GM21737 (cell line): ENCODE data around the gene SLC9A2.

Experiments used
- ATAC-seq: cut with Tn5 transposase; IDR thresholded peaks from one replicate; pipeline ENCODE4 v1.9.1; 2021; ENCODE audit warnings: mild to moderate bottlenecking, moderate library complexity; ENCODE audit not compliant: unreplicated experiment

Gene SLC9A2

GRCh38 chr2:102669401-102669800, 50.0 kb downstream of the SLC9A2 start:
- no peak for ATAC-seq

- no peak for ATAC-seq
These were observed 52.9 kb downstream of the SLC9A2 start for GRCh38 chr2:102672107-102672776.

- no peak for ATAC-seq
These were observed 55.0 kb downstream of the SLC9A2 start for GRCh38 chr2:102674370-102674769.

- no peak for ATAC-seq
These were observed 55.5 kb downstream of the SLC9A2 start for GRCh38 chr2:102674836-102675235.

- no peak for ATAC-seq
These were observed 58.2 kb downstream of the SLC9A2 start for GRCh38 chr2:102677244-102678215.

- ATAC-seq = no peak
These were observed 59.1 kb downstream of the SLC9A2 start for GRCh38 chr2:102678442-102678841.

GRCh38 chr2:102686479-102687439, 67.4 kb downstream of the SLC9A2 start:
- no peak for ATAC-seq

GRCh38 chr2:102690012-102690411, 70.7 kb downstream of the SLC9A2 start:
- no peak for ATAC-seq

GRCh38 chr2:102696463-102696862, 77.1 kb downstream of the SLC9A2 start:
- no peak for ATAC-seq

GRCh38 chr2:102698369-102699111, 79.2 kb downstream of the SLC9A2 start:
- no peak for ATAC-seq

GRCh38 chr2:102703305-102703704, 84.0 kb downstream of the SLC9A2 start:
- ATAC-seq = no peak

GRCh38 chr2:102703748-102704147, 84.4 kb downstream of the SLC9A2 start:
- ATAC-seq = no peak

- ATAC-seq = no peak
These were observed 85.2 kb downstream of the SLC9A2 start for GRCh38 chr2:102704531-102704930.

GRCh38 chr2:102707796-102708695, 88.7 kb downstream of the SLC9A2 start:
- ATAC-seq = no peak

GRCh38 chr2:102708847-102709559, 89.7 kb downstream of the SLC9A2 start:
- no peak for ATAC-seq

- ATAC-seq = no peak
These were observed 98.1 kb downstream of the SLC9A2 start for GRCh38 chr2:102717308-102718018.

- ATAC-seq = no peak
These were observed 99.3 kb downstream of the SLC9A2 start for GRCh38 chr2:102718387-102719316.
